Activated naive CD4-positive, alpha-beta T cell treated with anti-CD3 and anti-CD28 coated beads, Interleukin-2, amount 50 U/mL, for 24 hours (primary cell): ENCODE data around the gene UNC5B.

Experiments
- H3K27ac Mint-ChIP-seq: one replicate; pipeline ENCODE4 v1.8.0; 2021; ENCODE audit warnings: mild to moderate bottlenecking, mixed read lengths
- H3K27me3 Mint-ChIP-seq: one replicate; pipeline ENCODE4 v1.8.0; 2021; ENCODE audit warnings: mixed read lengths
- H3K36me3 Mint-ChIP-seq: one replicate; pipeline ENCODE4 v1.8.0; 2021; ENCODE audit warnings: mixed read lengths
- H3K4me1 Mint-ChIP-seq: one replicate; pipeline ENCODE4 v1.8.0; 2021; ENCODE audit warnings: mixed read lengths
- H3K4me3 Mint-ChIP-seq: one replicate; pipeline ENCODE4 v1.8.0; 2021; ENCODE audit warnings: mild to moderate bottlenecking, mixed read lengths
- H3K9me3 Mint-ChIP-seq: one replicate; pipeline ENCODE4 v1.8.0; 2021; ENCODE audit warnings: mixed read lengths

Gene UNC5B

GRCh38 chr10:71228875-71229675 lies 16.7 kb downstream of the UNC5B start:
- Mint-ChIP-seq H3K36me3 (no peaks in the 10 kb centered on the region), H3K4me1 (no peaks in the 10 kb centered on the region)

GRCh38 chr10:71229726-71230655 lies 17.6 kb downstream of the UNC5B start:
- Mint-ChIP-seq H3K4me1 (no peaks in the 10 kb centered on the region), H3K4me3 (no peak overlapping the region), H3K36me3 (no peaks in the 10 kb centered on the region), H3K9me3 (no peaks in the 10 kb centered on the region), H3K27me3 (peaks cover 5% of the 10 kb centered on the region), H3K27ac (no peak overlapping the region)

More at GRCh38 chr10:71228875-71229675, 16.7 kb downstream of the UNC5B start:
- Mint-ChIP-seq H3K4me3 (no peak overlapping the region), H3K9me3 (no peaks in the 10 kb centered on the region), H3K27ac (no peak overlapping the region), H3K27me3 (peaks cover 5% of the 10 kb centered on the region)

DNA sequence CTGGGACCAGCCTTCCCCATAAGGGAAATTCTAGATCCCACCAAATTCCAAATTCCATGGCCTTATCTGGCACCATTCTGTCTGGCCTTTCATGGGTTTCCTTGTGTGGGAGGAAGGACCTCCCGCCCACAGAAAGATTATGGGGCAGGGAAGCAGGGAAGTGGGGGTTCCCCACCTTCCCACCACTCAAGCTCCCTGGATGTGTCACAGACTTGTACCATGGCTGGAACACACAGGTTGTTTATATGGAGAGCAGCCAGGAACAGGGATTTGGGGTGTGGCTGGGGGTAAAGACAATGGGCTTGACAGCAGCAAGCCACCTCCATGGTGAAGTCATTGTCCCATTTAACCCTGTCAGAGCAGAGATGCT lies 18.3 kb downstream of the UNC5B start:
- H3K27ac Mint-ChIP-seq = no peak overlapping the region
- H3K36me3 Mint-ChIP-seq = no peaks in the 10 kb centered on the region
- no peaks in the 10 kb centered on the region for H3K4me1 Mint-ChIP-seq
- H3K27me3 Mint-ChIP-seq = peaks cover 5% of the 10 kb centered on the region
- no peak overlapping the region for H3K4me3 Mint-ChIP-seq
- no peaks in the 10 kb centered on the region for H3K9me3 Mint-ChIP-seq

GRCh38 chr10:71231206-71231605 lies 18.8 kb downstream of the UNC5B start:
- no peaks in the 10 kb centered on the region for H3K4me1 Mint-ChIP-seq

DNA sequence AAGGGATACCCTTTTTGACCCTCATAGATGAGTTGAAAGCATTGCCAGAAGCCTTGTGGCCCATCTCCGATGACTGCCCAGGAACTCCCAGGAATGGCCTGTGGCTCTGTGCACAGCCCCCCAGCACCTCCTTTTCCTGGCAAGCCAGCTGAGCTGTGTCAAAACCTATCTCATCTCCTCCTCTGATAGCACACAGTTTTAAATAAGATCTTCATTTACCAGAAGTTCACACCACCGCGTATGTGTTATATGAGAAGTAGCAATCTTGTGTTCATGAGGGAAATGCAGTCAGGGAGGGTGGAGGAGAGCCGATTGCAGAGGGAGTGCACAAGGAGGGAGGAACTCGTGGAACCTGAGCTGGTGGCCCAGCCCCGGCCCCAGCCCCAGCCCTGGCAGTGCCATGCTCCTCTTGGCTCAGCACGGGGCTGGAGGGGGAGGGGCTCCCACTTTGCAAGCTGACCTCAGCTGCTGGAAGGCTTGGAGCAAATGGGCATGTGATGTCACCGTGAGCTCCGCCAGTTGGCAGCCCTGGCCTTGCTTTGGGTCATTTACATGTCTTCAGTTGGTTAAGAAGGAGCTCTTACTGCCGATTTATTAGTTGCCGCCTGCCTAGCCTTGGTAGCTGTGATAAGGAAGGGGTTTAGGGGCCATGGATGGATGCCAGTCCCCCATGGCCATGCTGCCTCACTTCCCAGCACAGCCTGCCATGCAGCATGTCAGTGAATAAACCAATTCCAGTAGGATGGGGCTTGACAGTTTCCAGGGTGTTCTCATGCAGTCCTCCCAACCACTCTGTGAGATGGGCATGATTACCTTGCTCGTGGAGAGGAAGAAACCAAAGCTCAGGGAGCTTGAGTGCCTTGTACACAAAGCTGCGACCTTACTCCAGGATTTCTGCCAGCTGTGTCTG lies 20.0 kb downstream of the UNC5B start:
- Mint-ChIP-seq H3K9me3 (no peaks in the 10 kb centered on the region), H3K27ac (no peak overlapping the region), H3K27me3 (no peaks in the 10 kb centered on the region), H3K36me3 (no peaks in the 10 kb centered on the region), H3K4me1 (no peaks in the 10 kb centered on the region), H3K4me3 (no peak overlapping the region)

More at GRCh38 chr10:71231206-71231605, 18.8 kb downstream of the UNC5B start:
- H3K36me3 Mint-ChIP-seq = no peaks in the 10 kb centered on the region
- no peak overlapping the region for H3K27ac Mint-ChIP-seq
- H3K4me3 Mint-ChIP-seq = no peak overlapping the region
- H3K27me3 Mint-ChIP-seq = peaks cover 5% of the 10 kb centered on the region
- H3K9me3 Mint-ChIP-seq = no peaks in the 10 kb centered on the region

DNA sequence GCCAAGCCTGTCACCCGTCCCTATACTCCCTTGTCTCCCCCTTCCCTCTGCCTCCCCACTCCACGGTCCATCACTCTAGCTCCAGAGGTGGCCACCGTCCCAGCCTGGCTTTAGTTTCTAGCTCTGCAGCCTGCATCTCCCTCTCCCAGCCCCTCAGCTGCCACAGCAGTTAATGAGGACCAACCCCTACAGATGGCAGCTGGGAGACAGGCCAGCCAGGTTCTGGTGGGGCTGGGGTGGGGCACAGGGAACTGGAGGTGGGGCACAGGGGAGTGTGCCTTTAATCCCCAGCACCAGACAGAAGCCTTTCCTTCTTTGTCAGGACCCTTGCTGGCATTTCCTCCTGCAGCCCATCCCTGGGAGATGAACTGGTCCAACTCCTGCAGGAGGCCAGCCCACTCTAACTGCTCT lies 21.1 kb downstream of the UNC5B start:
- H3K4me3 Mint-ChIP-seq = no peak overlapping the region
- H3K27me3 Mint-ChIP-seq = no peaks in the 10 kb centered on the region
- H3K9me3 Mint-ChIP-seq = no peaks in the 10 kb centered on the region
- no peak overlapping the region for H3K27ac Mint-ChIP-seq
- H3K4me1 Mint-ChIP-seq = no peaks in the 10 kb centered on the region
- no peaks in the 10 kb centered on the region for H3K36me3 Mint-ChIP-seq

GRCh38 chr10:71234004-71234894 lies 21.9 kb downstream of the UNC5B start:
- Mint-ChIP-seq H3K36me3 (no peaks in the 10 kb centered on the region), H3K4me1 (no peaks in the 10 kb centered on the region), H3K4me3 (no peak overlapping the region), H3K27ac (no peak overlapping the region), H3K27me3 (no peaks in the 10 kb centered on the region), H3K9me3 (no peaks in the 10 kb centered on the region)

- H3K4me3 Mint-ChIP-seq = no peak overlapping the region
- H3K4me1 Mint-ChIP-seq = no peaks in the 10 kb centered on the region
- H3K27me3 Mint-ChIP-seq = no peaks in the 10 kb centered on the region
- no peak overlapping the region for H3K27ac Mint-ChIP-seq
- no peaks in the 10 kb centered on the region for H3K9me3 Mint-ChIP-seq
- H3K36me3 Mint-ChIP-seq = no peaks in the 10 kb centered on the region
Measured at GRCh38 chr10:71234970-71235685, 22.8 kb downstream of the UNC5B start.

DNA sequence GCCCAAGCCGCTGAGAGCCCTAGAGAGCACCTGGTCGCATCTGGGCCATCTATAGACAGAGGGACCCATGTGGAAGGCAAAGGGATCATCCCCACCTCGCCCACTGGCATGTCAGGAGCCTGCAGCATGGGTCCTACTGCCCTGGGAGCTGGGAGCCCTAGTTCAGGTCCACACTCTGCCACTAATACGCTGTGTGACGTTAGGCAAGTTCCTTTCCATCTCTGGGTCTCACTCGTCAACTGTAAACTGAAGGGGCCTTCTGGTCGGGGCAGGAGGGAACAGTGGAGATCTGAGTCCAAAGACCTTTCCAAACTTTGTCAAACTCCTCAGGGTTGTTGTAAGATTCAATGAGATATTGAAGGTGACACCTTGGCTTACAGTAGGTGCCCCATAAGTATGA lies 23.4 kb downstream of the UNC5B start:
- H3K27ac Mint-ChIP-seq = no peak overlapping the region
- H3K27me3 Mint-ChIP-seq = no peaks in the 10 kb centered on the region
- H3K4me1 Mint-ChIP-seq = no peaks in the 10 kb centered on the region
- H3K4me3 Mint-ChIP-seq = no peak overlapping the region
- H3K36me3 Mint-ChIP-seq = no peaks in the 10 kb centered on the region
- H3K9me3 Mint-ChIP-seq = no peaks in the 10 kb centered on the region

GRCh38 chr10:71236286-71236685 lies 23.9 kb downstream of the UNC5B start:
- H3K27me3 Mint-ChIP-seq = no peaks in the 10 kb centered on the region
- H3K4me1 Mint-ChIP-seq = no peaks in the 10 kb centered on the region

DNA sequence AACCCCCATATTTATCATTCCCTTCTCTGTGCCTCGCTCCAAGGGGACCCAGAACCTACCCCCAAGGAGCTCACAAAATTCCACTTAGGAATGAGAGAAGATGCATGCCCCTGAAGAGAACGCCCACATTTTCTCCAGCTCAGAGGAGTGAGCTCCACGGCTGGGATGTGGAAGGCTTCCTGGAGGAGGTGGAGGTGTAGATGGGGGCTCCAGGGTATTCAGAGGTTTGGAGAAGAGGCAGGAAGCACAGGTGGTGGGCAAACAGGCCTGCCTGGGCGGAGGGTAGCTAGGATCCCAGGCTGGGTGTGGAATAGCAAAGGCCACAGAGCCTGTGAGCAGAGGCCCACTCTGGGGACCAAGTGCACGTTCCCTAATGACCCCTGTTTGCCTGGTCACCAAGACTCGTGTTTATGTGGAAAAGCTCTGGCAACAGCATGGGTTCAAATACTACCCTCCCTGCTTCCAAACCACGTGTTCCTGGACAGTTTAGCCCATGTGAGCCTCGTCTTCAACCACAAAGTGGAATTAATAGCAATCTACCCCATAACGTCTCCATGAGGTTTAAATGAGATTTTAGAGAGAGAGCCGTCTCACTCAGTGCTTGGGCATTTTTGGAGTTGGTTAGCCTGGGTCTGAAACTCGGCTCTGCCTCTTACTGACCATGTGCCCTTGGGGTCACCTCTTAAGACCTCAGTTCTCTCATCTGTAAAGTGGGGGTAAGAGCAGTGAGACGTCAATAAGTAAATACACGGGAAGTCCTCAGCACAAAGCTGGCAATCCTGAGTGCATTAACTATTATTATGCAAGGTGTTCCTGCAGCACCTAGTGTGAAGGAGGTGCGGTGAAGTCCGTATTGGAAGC lies 24.7 kb downstream of the UNC5B start:
- H3K9me3 Mint-ChIP-seq = no peaks in the 10 kb centered on the region
- H3K4me3 Mint-ChIP-seq = no peak overlapping the region
- no peak overlapping the region for H3K27ac Mint-ChIP-seq
- no peaks in the 10 kb centered on the region for H3K36me3 Mint-ChIP-seq
- no peaks in the 10 kb centered on the region for H3K4me1 Mint-ChIP-seq
- H3K27me3 Mint-ChIP-seq = no peaks in the 10 kb centered on the region

More at GRCh38 chr10:71236286-71236685, 23.9 kb downstream of the UNC5B start:
- Mint-ChIP-seq H3K36me3 (no peaks in the 10 kb centered on the region), H3K9me3 (no peaks in the 10 kb centered on the region), H3K4me3 (no peak overlapping the region), H3K27ac (no peak overlapping the region)

GRCh38 chr10:71237843-71238623 lies 25.7 kb downstream of the UNC5B start:
- H3K27ac Mint-ChIP-seq = no peak overlapping the region

DNA sequence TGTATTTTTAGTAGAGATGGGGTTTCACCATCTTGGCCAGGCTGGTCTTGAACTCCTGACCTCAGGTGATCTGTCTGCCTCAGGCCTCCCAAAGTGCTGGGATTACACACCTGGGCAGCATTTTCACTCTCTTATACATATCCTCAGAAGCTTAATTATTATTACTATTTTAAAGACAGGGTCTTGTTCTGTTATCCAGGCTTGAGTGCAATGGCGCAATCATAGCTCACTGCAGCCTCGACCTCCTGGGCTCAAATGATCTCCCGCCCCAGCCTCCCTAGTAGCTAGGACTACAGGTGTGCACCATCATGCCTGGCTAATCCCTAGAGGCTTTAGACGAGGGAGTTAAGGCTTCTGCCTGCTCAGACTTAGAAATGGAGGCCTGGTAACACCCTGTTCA lies 26.3 kb downstream of the UNC5B start:
- H3K27me3 Mint-ChIP-seq = no peaks in the 10 kb centered on the region
- no peak overlapping the region for H3K27ac Mint-ChIP-seq
- no peaks in the 10 kb centered on the region for H3K36me3 Mint-ChIP-seq
- H3K9me3 Mint-ChIP-seq = no peaks in the 10 kb centered on the region
- no peak overlapping the region for H3K4me3 Mint-ChIP-seq
- no peaks in the 10 kb centered on the region for H3K4me1 Mint-ChIP-seq

More at GRCh38 chr10:71237843-71238623, 25.7 kb downstream of the UNC5B start:
- no peaks in the 10 kb centered on the region for H3K4me1 Mint-ChIP-seq
- no peaks in the 10 kb centered on the region for H3K9me3 Mint-ChIP-seq
- no peak overlapping the region for H3K4me3 Mint-ChIP-seq
- no peaks in the 10 kb centered on the region for H3K27me3 Mint-ChIP-seq
- H3K36me3 Mint-ChIP-seq = no peaks in the 10 kb centered on the region
